T-helper 2 cell treated with Interferon-gamma antibody and Interleukin-4, amounts not matched to agents 5 μg/mL and 100 μg/mL, for 36 hours (primary cell): Measurements from ENCODE around the gene CDCA4.

Experiments
- DNase-seq: peaks from one replicate; pipeline ENCODE4 v3.0.0; 2021; ENCODE audit warnings: low spot score
- H3K27ac Mint-ChIP-seq: one replicate; pipeline ENCODE4 v1.8.0; 2021; ENCODE audit warnings: mild to moderate bottlenecking, mixed read lengths
- H3K27me3 Mint-ChIP-seq: one replicate; pipeline ENCODE4 v1.8.0; 2021; ENCODE audit warnings: low read depth, mixed read lengths
- H3K36me3 Mint-ChIP-seq: one replicate; pipeline ENCODE4 v1.8.0; 2021; ENCODE audit warnings: low read depth, mixed read lengths
- H3K4me1 Mint-ChIP-seq: one replicate; pipeline ENCODE4 v1.8.0; 2021; ENCODE audit warnings: low read depth, mixed read lengths
- H3K4me3 Mint-ChIP-seq: one replicate; pipeline ENCODE4 v1.8.0; 2022; ENCODE audit warnings: mild to moderate bottlenecking, moderate library complexity, mixed read lengths
- H3K9me3 Mint-ChIP-seq: one replicate; pipeline ENCODE4 v1.8.0; 2021; ENCODE audit warnings: mixed read lengths

CDCA4 gene

DNA sequence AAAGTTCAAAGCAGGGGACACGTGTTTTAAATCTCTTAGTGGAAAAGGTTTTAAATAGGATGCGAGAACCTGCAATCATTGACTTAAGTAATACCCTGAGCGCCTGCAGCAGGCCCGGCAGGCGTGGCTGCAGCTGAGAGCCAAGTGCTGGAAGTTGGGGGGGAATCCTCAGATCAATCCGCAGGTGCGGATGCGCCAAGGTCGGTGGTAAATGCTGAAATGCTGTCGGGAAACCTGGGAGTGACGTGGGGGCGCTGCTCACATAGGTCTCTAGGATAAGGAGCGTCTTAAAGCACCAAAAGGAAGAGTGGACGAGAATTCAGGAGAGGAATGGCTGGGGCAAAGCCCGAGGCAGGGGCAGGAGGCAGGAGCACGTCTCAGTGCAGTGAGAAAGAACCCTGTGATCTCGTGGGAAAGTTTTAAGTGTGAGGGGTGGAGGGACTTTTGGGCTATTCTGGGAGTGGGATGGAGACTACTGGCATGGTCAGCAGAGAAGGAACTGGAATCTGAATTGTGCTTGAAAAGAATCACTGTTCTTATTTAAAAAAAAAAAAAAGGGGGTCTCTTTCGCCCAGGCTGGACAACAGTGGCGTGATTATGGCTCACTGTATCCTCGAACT, 883 bp upstream of the CDCA4 start:
- Mint-ChIP-seq H3K36me3 (peaks cover 37% of the 10 kb centered on the region), H3K4me3 (peak overlapping the region; percentile 97), H3K27me3 (no peaks in the 10 kb centered on the region), H3K4me1 (peaks cover 51% of the 10 kb centered on the region), H3K9me3 (no peaks in the 10 kb centered on the region), H3K27ac (peak overlapping the region; percentile 83)
- peak; percentile 44 for DNase-seq

GRCh38 chr14:105019861-105020814, 745 bp downstream of the CDCA4 start:
- no peaks in the 10 kb centered on the region for H3K9me3 Mint-ChIP-seq
- DNase-seq: peak; percentile 60
- H3K36me3 Mint-ChIP-seq: peaks cover 45% of the 10 kb centered on the region
- H3K4me3 Mint-ChIP-seq: peak overlapping the region; percentile 95
- peak overlapping the region; percentile 91 for H3K27ac Mint-ChIP-seq
- peaks cover 55% of the 10 kb centered on the region for H3K4me1 Mint-ChIP-seq
- no peaks in the 10 kb centered on the region for H3K27me3 Mint-ChIP-seq

GRCh38 chr14:105018414-105018813, 2.5 kb downstream of the CDCA4 start:
- peaks cover 56% of the 10 kb centered on the region for H3K4me1 Mint-ChIP-seq
- H3K4me3 Mint-ChIP-seq: peak overlapping the region; percentile 95
- no peaks in the 10 kb centered on the region for H3K27me3 Mint-ChIP-seq
- DNase-seq: no peak
- H3K27ac Mint-ChIP-seq: peak overlapping the region; percentile 8
- H3K36me3 Mint-ChIP-seq: peaks cover 47% of the 10 kb centered on the region
- H3K9me3 Mint-ChIP-seq: no peaks in the 10 kb centered on the region

DNA sequence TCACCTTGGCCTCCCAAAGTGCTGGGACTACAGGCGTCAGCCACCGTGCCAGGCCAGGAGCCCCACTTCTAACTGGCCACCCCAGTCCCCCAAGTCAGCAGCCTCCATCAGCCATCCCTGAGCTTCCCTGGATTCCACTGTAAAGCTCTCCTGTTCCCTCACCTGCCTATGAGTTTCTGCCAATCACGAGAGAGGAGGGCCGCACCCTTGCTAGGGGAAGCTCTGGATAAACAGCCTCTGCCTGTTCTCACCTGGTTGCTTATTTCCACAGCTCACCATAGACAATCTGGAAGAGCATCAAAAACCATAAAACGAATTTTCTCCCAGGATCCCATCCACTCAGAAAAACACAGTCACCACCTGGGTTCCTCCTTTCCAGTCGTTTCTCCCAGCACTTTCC, 5.0 kb downstream of the CDCA4 start:
- Mint-ChIP-seq H3K36me3 (peaks cover 55% of the 10 kb centered on the region), H3K4me3 (peak overlapping the region; percentile 58), H3K27me3 (no peaks in the 10 kb centered on the region), H3K9me3 (no peaks in the 10 kb centered on the region), H3K4me1 (peaks cover 50% of the 10 kb centered on the region), H3K27ac (peak overlapping the region; percentile 73)
- DNase-seq: no peak

DNA sequence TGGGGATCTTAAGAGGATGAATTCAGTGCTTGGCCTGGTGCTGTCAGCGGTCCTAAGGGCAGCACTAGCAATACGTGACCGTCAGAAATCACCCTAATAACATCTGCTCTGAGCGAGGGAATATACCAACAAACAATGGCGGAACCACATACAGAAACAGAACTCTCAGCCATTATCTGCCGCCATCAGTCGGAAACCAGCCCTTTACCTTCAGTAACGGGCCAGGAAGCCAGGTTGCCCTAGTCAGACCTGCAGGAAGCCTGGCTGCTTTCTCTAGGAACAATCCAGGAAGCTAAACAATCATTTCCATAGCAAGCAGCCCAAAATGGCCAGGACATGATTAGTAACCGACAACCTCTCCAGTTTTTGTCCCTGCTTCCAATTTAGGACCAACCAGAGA, 5.6 kb downstream of the CDCA4 start:
- Mint-ChIP-seq H3K9me3 (no peaks in the 10 kb centered on the region), H3K4me3 (peak overlapping the region; percentile 43), H3K27me3 (no peaks in the 10 kb centered on the region), H3K36me3 (peaks cover 56% of the 10 kb centered on the region), H3K27ac (peak overlapping the region; percentile 68), H3K4me1 (peaks cover 50% of the 10 kb centered on the region)
- DNase-seq: no peak

GRCh38 chr14:105014631-105015030, 6.3 kb downstream of the CDCA4 start:
- H3K36me3 Mint-ChIP-seq: peaks cover 55% of the 10 kb centered on the region
- H3K27me3 Mint-ChIP-seq: no peaks in the 10 kb centered on the region
- H3K9me3 Mint-ChIP-seq: no peaks in the 10 kb centered on the region
- DNase-seq: no peak
- peak overlapping the region; percentile 43 for H3K4me3 Mint-ChIP-seq
- peak overlapping the region; percentile 68 for H3K27ac Mint-ChIP-seq
- peaks cover 49% of the 10 kb centered on the region for H3K4me1 Mint-ChIP-seq

DNA sequence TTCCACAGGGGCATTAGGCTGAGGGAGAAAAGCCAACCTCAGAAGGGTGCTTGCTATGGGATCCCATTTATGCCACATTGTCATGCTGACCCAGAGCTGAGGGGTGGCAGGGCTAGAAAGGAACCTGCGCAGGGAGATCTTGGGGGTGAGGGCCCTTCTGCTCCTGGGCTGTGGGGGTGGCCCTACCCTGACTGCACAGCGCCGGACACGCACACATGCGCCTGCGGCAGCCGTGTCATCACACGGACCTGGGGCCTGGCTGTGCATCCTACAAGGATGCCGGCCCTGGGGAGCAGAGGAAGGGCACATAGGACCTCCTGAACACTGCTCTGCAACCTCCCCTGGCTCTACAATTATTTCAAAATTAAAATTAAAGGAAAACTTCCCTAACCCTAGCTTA, 6.9 kb downstream of the CDCA4 start:
- no peak for DNase-seq
- Mint-ChIP-seq H3K4me1 (peaks cover 43% of the 10 kb centered on the region), H3K27me3 (no peaks in the 10 kb centered on the region), H3K36me3 (peaks cover 53% of the 10 kb centered on the region), H3K9me3 (no peaks in the 10 kb centered on the region), H3K4me3 (no peak overlapping the region), H3K27ac (no peak overlapping the region)

- Mint-ChIP-seq H3K9me3 (no peaks in the 10 kb centered on the region), H3K4me1 (peaks cover 39% of the 10 kb centered on the region), H3K27ac (peak overlapping the region; percentile 52), H3K36me3 (peaks cover 46% of the 10 kb centered on the region), H3K4me3 (no peak overlapping the region), H3K27me3 (no peaks in the 10 kb centered on the region)
- no peak for DNase-seq
These were observed 7.6 kb downstream of the CDCA4 start for GRCh38 chr14:105013150-105013785.

GRCh38 chr14:105012171-105012985, 8.5 kb downstream of the CDCA4 start:
- no peak overlapping the region for H3K4me3 Mint-ChIP-seq
- H3K27me3 Mint-ChIP-seq: no peaks in the 10 kb centered on the region
- H3K27ac Mint-ChIP-seq: no peak overlapping the region
- H3K4me1 Mint-ChIP-seq: peaks cover 34% of the 10 kb centered on the region
- H3K9me3 Mint-ChIP-seq: no peaks in the 10 kb centered on the region
- DNase-seq: no peak
- H3K36me3 Mint-ChIP-seq: peaks cover 45% of the 10 kb centered on the region

DNA sequence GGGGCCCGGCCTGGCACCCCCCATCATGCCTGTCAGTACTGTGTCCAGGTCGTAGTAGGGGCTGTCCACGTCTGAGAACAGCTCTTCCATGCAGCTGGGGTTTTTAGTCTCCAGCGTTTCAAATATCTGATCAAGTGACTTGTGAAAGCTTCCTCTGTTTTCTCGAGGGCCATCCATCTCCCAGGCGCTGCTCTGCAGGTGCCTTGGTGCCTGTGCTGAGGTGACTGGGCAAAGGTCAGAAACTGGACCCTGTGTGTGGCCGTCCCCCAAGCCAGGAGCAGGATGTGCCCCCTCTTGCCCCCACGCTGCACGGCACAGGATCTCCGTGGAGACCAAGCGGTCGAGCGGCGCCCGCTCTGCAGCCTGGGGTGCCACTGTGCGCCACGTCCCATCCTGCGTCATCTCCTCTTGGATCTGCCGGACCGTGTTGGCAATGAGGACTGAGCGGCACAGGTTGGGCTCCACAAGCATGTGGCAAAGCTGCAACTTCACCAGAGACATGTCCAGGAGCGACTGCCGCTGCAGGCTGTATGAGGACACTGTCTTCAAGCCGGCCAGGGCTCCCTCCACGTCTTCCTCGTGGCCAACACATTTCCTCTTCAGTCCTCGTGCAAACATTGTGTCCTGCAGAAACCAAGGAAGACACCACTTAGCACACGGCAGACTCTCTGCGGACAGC, 9.4 kb downstream of the CDCA4 start:
- Mint-ChIP-seq H3K27ac (no peak overlapping the region), H3K27me3 (no peaks in the 10 kb centered on the region), H3K9me3 (no peaks in the 10 kb centered on the region), H3K36me3 (peaks cover 42% of the 10 kb centered on the region), H3K4me3 (no peak overlapping the region), H3K4me1 (peaks cover 28% of the 10 kb centered on the region)
- DNase-seq: no peak

DNA sequence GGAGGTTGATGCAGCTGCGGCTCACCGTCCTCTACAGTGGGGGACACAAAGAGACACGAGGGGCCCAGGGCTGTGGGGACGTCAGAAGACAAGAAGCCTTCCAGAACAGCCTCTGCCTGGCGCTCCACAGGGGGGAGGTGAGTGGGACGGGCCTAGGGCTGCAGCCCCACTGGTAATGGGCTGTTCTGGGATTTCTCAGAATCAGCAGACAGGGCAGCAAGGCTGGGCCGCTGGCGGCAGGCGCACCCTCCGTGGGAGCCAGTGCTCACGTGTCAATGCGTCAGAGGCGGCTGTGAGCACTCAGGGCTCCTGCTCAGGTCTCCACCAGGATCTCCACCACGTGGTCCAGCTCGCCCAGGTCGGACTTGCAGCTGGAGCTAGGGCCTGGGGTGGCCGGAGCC, 10.0 kb downstream of the CDCA4 start:
- Mint-ChIP-seq H3K4me1 (peaks cover 23% of the 10 kb centered on the region), H3K4me3 (no peak overlapping the region), H3K9me3 (no peaks in the 10 kb centered on the region), H3K27me3 (no peaks in the 10 kb centered on the region), H3K27ac (no peak overlapping the region), H3K36me3 (peaks cover 38% of the 10 kb centered on the region)
- DNase-seq: no peak

GRCh38 chr14:105010106-105010505, 10.8 kb downstream of the CDCA4 start:
- Mint-ChIP-seq H3K4me1 (peaks cover 16% of the 10 kb centered on the region), H3K27ac (no peak overlapping the region), H3K4me3 (no peak overlapping the region), H3K9me3 (no peaks in the 10 kb centered on the region), H3K27me3 (no peaks in the 10 kb centered on the region), H3K36me3 (peaks cover 34% of the 10 kb centered on the region)
- DNase-seq: no peak
